ENCODE data around the gene PDC. TPM values are rescaled to one million over a fixed set of nuclear protein-coding genes. Genes with fewer than 3 reads are reported as not detected.

PDC gene
- polyA plus RNA-seq, 1 of the 3 experiments (the other 2 are of a cell fraction) = not detected

DNA sequence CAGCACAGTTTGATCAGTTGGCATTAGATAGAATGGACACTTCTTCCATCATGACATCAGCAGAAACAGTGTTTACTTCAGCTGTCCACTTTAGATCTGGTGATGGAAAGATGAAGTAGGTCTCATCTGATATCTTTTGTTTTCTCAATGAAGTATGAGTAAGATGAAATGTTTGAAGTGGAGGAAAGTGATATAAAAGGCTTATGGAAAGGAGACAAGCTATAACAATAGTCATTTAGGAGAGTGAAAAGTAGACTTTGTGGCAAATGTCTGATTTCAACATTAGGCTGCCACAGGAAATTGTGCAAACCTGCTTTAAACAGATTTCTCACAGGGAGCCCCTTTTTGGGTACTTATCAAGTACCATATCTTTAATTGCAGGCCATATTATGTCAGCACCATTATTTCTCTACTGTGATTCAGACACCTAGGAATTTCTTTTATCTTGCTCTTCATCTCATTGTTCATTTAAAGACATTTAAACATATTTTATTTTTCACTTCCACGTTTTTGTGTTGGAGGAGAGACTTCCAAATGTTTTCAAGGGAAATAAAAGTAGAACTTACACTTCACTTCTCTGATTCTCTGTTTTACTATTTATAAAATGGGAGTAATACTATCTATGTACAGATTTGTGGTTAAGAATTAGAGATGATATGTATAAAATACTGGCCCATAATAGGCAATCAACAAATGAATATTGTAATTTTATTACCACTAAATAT lies 18.1 kb downstream of the PDC start (continued):
- TF ChIP-seq, protein P1, sequence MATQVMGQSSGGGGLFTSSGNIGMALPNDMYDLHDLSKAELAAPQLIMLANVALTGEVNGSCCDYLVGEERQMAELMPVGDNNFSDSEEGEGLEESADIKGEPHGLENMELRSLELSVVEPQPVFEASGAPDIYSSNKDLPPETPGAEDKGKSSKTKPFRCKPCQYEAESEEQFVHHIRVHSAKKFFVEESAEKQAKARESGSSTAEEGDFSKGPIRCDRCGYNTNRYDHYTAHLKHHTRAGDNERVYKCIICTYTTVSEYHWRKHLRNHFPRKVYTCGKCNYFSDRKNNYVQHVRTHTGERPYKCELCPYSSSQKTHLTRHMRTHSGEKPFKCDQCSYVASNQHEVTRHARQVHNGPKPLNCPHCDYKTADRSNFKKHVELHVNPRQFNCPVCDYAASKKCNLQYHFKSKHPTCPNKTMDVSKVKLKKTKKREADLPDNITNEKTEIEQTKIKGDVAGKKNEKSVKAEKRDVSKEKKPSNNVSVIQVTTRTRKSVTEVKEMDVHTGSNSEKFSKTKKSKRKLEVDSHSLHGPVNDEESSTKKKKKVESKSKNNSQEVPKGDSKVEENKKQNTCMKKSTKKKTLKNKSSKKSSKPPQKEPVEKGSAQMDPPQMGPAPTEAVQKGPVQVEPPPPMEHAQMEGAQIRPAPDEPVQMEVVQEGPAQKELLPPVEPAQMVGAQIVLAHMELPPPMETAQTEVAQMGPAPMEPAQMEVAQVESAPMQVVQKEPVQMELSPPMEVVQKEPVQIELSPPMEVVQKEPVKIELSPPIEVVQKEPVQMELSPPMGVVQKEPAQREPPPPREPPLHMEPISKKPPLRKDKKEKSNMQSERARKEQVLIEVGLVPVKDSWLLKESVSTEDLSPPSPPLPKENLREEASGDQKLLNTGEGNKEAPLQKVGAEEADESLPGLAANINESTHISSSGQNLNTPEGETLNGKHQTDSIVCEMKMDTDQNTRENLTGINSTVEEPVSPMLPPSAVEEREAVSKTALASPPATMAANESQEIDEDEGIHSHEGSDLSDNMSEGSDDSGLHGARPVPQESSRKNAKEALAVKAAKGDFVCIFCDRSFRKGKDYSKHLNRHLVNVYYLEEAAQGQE (IDR thresholded peaks at IDR 0.05; ENCODE audit: low read depth, low read length) = no peak
- no peak for TF ChIP-seq RFX5 (IDR thresholded peaks at IDR 0.05; ENCODE audit: low read length)
- no peak for TF ChIP-seq NRF1 (IDR thresholded peaks at IDR 0.05; ENCODE audit: low read depth, low read length)
- TF ChIP-seq SIN3A (IDR thresholded peaks at IDR 0.05; ENCODE audit: borderline replicate concordance, low read depth, low read length) = no peak
- peak; percentile 63 for TF ChIP-seq FOSL2 (IDR thresholded peaks at IDR 0.05; ENCODE audit: borderline replicate concordance, low read depth)
- peak; percentile 38; the same call in 1 of the 2 replicates for TF ChIP-seq MAX (IDR thresholded peaks at IDR 0.05; ENCODE audit: low read depth)
- TF ChIP-seq RXRA (IDR thresholded peaks at IDR 0.05; ENCODE audit: borderline replicate concordance, low read depth) = peak; percentile 58; the same call in 1 of the 2 replicates
- TF ChIP-seq FOXJ3 (CRISPR knock-in tag; IDR thresholded peaks at IDR 0.05) = no peak

DNA sequence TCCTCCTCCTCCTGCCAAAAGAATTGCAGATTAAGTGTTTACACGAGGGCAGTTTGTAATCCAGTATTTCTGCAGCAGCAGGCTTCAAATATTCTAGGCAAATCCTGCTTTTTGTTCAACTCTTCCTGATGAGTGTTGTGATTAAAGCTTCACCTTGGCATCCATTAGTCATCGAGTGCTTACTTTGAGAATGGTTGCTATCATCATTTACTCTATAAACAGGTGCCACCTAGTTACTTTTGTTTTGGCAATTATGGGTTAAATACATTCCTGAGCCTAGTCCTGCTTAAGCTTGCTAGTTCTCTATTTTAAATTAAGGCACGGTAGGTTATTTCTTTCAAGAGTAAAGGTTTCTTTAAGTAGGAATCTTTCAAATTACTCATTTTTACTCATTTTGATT lies 20.3 kb downstream of the PDC start:
- H3K9me2 ChIP-seq = no peaks in the 10 kb centered on the region
- no peak for DNase-seq
- ChIA-PET CTCF (interaction anchor here (0.8 kb wide), 1 partner anchor 13 kb away, joined by 3 read pairs; no protein-coding TSS in a partner anchor), POLR2A (no interaction called here)
- no peaks in the 10 kb centered on the region for H3K36me3 ChIP-seq (replicated peaks in 1 of 2; ENCODE audit: control insufficient read depth in 1 of 2, insufficient read depth in 2 of 2, low read length in 1 of 2)
- no peak overlapping the region for H3K9ac ChIP-seq
- no peak for TF ChIP-seq YY1 (IDR thresholded peaks at IDR 0.05; ENCODE audit: low read depth)
- TF ChIP-seq CHD2 (IDR thresholded peaks at IDR 0.05; ENCODE audit: low read length, partially characterized antibody) = no peak
- no peak for TF ChIP-seq TCF12 (IDR thresholded peaks at IDR 0.05)
- TF ChIP-seq NRF1 (IDR thresholded peaks at IDR 0.05; ENCODE audit: low read depth, low read length) = no peak
- no peak for TF ChIP-seq FOXJ3 (CRISPR knock-in tag; IDR thresholded peaks at IDR 0.05)
- no peak for TF ChIP-seq RAD21 (IDR thresholded peaks at IDR 0.05; ENCODE audit: low read length)
- TF ChIP-seq PBX3 (IDR thresholded peaks at IDR 0.05) = no peak
- TF ChIP-seq FOXM1 (IDR thresholded peaks at IDR 0.05; ENCODE audit: low read depth) = no peak
- TF ChIP-seq SIN3A (IDR thresholded peaks at IDR 0.05; ENCODE audit: borderline replicate concordance, low read depth, low read length) = no peak
- no peak for TF ChIP-seq MEF2A (IDR thresholded peaks at IDR 0.05; ENCODE audit: borderline replicate concordance, low read depth)
- TF ChIP-seq RCOR1 (IDR thresholded peaks at IDR 0.05; ENCODE audit: low read length) = no peak
- no peak for TF ChIP-seq FOSL2 (IDR thresholded peaks at IDR 0.05; ENCODE audit: borderline replicate concordance, low read depth)
- no peak for TF ChIP-seq GABPA (IDR thresholded peaks at IDR 0.05; ENCODE audit: low read depth)
- H3K4me1 ChIP-seq (ENCODE audit: control insufficient read depth in 1 of 2, insufficient read depth in 2 of 2, low read depth in 1 of 2, low read length in 1 of 2) = no peaks in the 10 kb centered on the region; a peak in 2 of 4 replicates
- H3K27ac ChIP-seq (ENCODE audit: low read depth in 2 of 2, low read length in 1 of 2) = no peak overlapping the region
- H3K27me3 ChIP-seq (ENCODE audit: insufficient read depth) = no peaks in the 10 kb centered on the region
- no peak overlapping the region; the same call in 1 of the 2 replicates for H2AFZ ChIP-seq (ENCODE audit: low read depth)
- WGBS (ENCODE audit: low lambda C conversion rate) = 52% methylated on average over 3 of the region's 3 CpGs
- H3K9me3 ChIP-seq = no peaks in the 10 kb centered on the region
- H4K20me1 ChIP-seq (ENCODE audit: insufficient read depth) = no peaks in the 10 kb centered on the region
- H3F3A ChIP-seq (replicated peaks; ENCODE audit: insufficient read depth) = peaks cover 34% of the 10 kb centered on the region
- H3K4me3 ChIP-seq (ENCODE audit: low read depth in 2 of 2, low read length in 1 of 2) = no peak overlapping the region
- H3K4me2 ChIP-seq = no peak overlapping the region
- no peaks in the 10 kb centered on the region for H3K79me2 ChIP-seq (ENCODE audit: insufficient read depth)

Data from SK-N-SH (cell line).